ENCODE measurements around the gene SHB. TPM values are rescaled to one million over a fixed set of nuclear protein-coding genes. Genes with fewer than 3 reads are reported as not detected.
A peak's percentile ranks its signal among the peaks of the same experiment; 100 is the strongest.
"Not testable (repeated sequence)": the region's sequence is repeated elsewhere in the genome, so short reads cannot be mapped to it uniquely, and the experiment has no call there.

SHB gene
- total and polyA plus RNA-seq, 2 donors (not counting 1 experiment from before 2014, with no cell fraction given), result 9.9 to 13.9 TPM

DNA sequence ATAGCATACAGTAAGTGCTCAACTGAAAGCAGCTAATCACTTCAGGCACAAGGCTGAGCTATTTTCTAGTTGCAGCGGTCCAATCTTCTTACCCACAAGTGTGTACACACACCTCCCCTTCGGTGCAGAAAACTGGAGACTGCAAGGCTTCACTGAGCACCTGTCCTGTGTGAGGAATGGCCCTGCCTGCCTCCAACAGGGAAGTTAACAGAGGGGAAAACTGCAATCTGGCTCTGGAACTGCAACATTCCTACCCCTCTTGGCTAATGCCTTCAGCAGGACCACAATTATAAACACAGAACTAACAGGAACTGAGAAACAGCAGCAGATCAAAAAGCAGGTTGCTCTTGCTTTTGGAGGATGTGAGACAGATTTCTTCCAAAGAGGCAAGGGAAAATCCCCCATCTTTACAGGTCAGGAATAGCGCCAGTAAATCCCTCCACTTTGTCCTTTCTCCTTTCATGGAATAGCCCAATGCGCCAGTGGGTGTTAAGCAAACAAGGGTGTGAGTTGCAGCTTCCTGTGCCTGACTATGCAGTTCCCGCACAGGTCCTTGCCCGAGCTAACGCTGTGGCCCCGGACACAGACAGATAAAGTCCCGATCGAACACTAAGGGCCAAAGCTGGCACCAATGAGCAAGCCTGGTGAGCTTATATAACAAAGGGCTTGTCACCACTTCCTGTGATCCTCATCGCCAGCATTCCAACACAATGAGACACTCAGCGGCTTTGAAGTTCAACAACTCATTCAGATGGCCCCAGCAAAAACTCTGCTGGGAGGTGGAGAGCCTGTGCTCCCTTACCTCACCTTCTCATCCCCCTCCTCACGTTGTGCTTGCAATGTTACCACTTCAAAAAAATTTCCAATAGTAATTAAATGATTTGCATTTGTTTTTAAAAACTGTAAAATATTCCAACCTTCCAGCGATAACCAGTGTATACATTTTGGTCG, 21.5 kb downstream of the SHB start:
- peak; percentile 78 to 98 for DNase-seq (ENCODE audit: low read depth in 2 of 2)

DNA sequence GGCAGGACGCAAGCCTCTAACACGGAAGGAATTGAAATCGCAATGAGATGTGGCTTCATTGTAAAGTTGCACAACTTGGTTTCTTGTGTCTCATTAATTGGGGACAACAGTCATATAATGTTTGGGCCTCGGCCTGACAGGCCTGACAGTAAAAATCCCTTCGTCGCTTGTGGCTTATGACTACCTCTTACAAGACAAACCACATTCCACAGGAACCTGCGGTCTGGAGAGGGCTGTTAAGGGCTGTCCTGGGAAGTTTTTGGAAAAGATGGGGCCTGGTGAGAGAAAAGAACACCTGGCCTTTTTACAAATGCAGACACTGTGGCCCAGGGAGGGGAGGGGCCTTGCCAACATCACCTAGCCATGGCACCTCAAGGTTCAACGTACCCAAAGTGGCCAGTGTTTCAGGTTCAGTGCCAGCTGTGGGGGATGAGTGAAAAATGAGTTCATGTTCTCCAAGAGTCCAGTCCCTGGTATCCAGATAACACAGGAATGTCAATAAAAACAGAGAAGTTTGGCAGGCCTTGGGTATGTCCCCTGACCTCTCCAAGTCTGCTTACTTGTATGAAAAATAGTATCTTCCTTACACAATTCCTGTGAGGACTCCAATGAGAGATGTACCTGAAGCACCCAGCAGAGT, 22.2 kb downstream of the SHB start:
- peaks cover 21% of the 10 kb centered on the region for H3K4me1 ChIP-seq (ENCODE audit: control insufficient read depth, extremely low read depth, insufficient read depth, low read length)
- no peak overlapping the region for H3K4me3 ChIP-seq (replicated peaks in 1 of 4; ENCODE audit: control extremely low read depth in 1 of 4, insufficient read depth in 1 of 4, low read depth in 3 of 4, low read length in 4 of 4)
- peak in 1 of 2 donors; percentile 89 for DNase-seq (ENCODE audit: low read depth in 2 of 2)
- H4K20me1 ChIP-seq (ENCODE audit: control insufficient read depth, extremely low read depth, insufficient read depth, low read length), result no peaks in the 10 kb centered on the region
- no peak overlapping the region for H3K9ac ChIP-seq (ENCODE audit: insufficient read depth, low read length)
- no peak overlapping the region for H2AFZ ChIP-seq (ENCODE audit: low read length)
- H3K79me2 ChIP-seq (ENCODE audit: control insufficient read depth, insufficient read depth, low read length), result peaks cover 71% of the 10 kb centered on the region
- TF ChIP-seq, protein P1, sequence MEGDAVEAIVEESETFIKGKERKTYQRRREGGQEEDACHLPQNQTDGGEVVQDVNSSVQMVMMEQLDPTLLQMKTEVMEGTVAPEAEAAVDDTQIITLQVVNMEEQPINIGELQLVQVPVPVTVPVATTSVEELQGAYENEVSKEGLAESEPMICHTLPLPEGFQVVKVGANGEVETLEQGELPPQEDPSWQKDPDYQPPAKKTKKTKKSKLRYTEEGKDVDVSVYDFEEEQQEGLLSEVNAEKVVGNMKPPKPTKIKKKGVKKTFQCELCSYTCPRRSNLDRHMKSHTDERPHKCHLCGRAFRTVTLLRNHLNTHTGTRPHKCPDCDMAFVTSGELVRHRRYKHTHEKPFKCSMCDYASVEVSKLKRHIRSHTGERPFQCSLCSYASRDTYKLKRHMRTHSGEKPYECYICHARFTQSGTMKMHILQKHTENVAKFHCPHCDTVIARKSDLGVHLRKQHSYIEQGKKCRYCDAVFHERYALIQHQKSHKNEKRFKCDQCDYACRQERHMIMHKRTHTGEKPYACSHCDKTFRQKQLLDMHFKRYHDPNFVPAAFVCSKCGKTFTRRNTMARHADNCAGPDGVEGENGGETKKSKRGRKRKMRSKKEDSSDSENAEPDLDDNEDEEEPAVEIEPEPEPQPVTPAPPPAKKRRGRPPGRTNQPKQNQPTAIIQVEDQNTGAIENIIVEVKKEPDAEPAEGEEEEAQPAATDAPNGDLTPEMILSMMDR (conservative IDR thresholded peaks at IDR 0.05 in 1 of 2, IDR thresholded peaks at IDR 0.05 in 1 of 2; ENCODE audit: low read depth in 1 of 2, low read length in 2 of 2), result no peak
- no peak for TF ChIP-seq EZH2 (IDR thresholded peaks at IDR 0.05; ENCODE audit: low read length, missing control alignments)
- H3K36me3 ChIP-seq (ENCODE audit: control insufficient read depth, insufficient read depth, low read length), result no peaks in the 10 kb centered on the region
- H3K9me3 ChIP-seq (ENCODE audit: control insufficient read depth, insufficient read depth, low read depth, low read length), result no peaks in the 10 kb centered on the region
- peak overlapping the region; percentile 89 for H3K4me2 ChIP-seq (ENCODE audit: extremely low read depth, insufficient read depth, low read length)
- peak overlapping the region; percentile 75 for H3K27ac ChIP-seq (ENCODE audit: insufficient read depth, low read length)
- no peaks in the 10 kb centered on the region for H3K27me3 ChIP-seq (ENCODE audit: control insufficient read depth, insufficient read depth, low read length)

More for the DNA sequence above, 21.5 kb downstream of the SHB start:
- peak overlapping the region; percentile 75 for H3K27ac ChIP-seq (ENCODE audit: insufficient read depth, low read length)
- H3K79me2 ChIP-seq (ENCODE audit: control insufficient read depth, insufficient read depth, low read length), result peaks cover 76% of the 10 kb centered on the region
- peak overlapping the region; percentile 39 for H3K9ac ChIP-seq (ENCODE audit: insufficient read depth, low read length)
- H3K4me3 ChIP-seq (replicated peaks in 1 of 4; ENCODE audit: control extremely low read depth in 1 of 4, insufficient read depth in 1 of 4, low read depth in 3 of 4, low read length in 4 of 4), result peak overlapping the region in 2 of 4 experiments; percentile 8 to 26
- no peaks in the 10 kb centered on the region for H3K27me3 ChIP-seq (ENCODE audit: control insufficient read depth, insufficient read depth, low read length)
- H2AFZ ChIP-seq (ENCODE audit: low read length), result no peak overlapping the region
- no peaks in the 10 kb centered on the region for H4K20me1 ChIP-seq (ENCODE audit: control insufficient read depth, extremely low read depth, insufficient read depth, low read length)
- no peaks in the 10 kb centered on the region for H3K36me3 ChIP-seq (ENCODE audit: control insufficient read depth, insufficient read depth, low read length)
- no peaks in the 10 kb centered on the region for H3K9me3 ChIP-seq (ENCODE audit: control insufficient read depth, insufficient read depth, low read depth, low read length)
- peaks cover 22% of the 10 kb centered on the region for H3K4me1 ChIP-seq (ENCODE audit: control insufficient read depth, extremely low read depth, insufficient read depth, low read length)
- H3K4me2 ChIP-seq (ENCODE audit: extremely low read depth, insufficient read depth, low read length), result peak overlapping the region; percentile 89
- TF ChIP-seq, protein P1 (conservative IDR thresholded peaks at IDR 0.05 in 1 of 2, IDR thresholded peaks at IDR 0.05 in 1 of 2; ENCODE audit: low read depth in 1 of 2, low read length in 2 of 2), result no peak
- no peak for TF ChIP-seq EZH2 (IDR thresholded peaks at IDR 0.05; ENCODE audit: low read length, missing control alignments)

DNA sequence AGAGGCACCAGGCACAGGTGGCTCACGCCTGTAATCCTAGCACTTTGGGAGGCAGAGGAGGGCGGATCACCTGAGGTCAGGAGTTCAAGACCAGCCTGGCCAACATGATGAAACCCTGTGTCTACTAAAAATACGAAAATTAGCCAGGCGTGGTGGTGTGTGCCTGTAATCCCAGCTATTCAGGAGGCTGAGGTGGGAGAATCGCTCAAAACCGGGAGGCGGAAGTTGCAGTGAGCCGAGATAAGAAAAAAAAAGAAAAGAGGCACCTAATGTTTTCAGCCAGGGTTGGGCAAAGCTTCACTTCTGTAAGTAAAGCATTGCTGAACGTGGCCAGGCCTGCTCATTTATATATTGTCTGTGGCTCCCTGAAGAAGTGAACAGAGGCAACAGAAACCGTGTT, 23.1 kb downstream of the SHB start:
- not testable (repeated sequence) for H3K9me3 ChIP-seq (ENCODE audit: control insufficient read depth, insufficient read depth, low read depth, low read length); H3K4me3 ChIP-seq (replicated peaks in 1 of 4; ENCODE audit: control extremely low read depth in 1 of 4, insufficient read depth in 1 of 4, low read depth in 3 of 4, low read length in 4 of 4); H2AFZ ChIP-seq (ENCODE audit: low read length); DNase-seq (ENCODE audit: low read depth in 2 of 2); H3K9ac ChIP-seq (ENCODE audit: insufficient read depth, low read length); H3K27ac ChIP-seq (ENCODE audit: insufficient read depth, low read length); H4K20me1 ChIP-seq (ENCODE audit: control insufficient read depth, extremely low read depth, insufficient read depth, low read length); H3K27me3 ChIP-seq (ENCODE audit: control insufficient read depth, insufficient read depth, low read length); H3K36me3 ChIP-seq (ENCODE audit: control insufficient read depth, insufficient read depth, low read length); H3K4me2 ChIP-seq (ENCODE audit: extremely low read depth, insufficient read depth, low read length)
- Histone ChIP-seq H3K4me1 (ENCODE audit: control insufficient read depth, extremely low read depth, insufficient read depth, low read length) (peaks cover 20% of the 10 kb centered on the region), H3K79me2 (ENCODE audit: control insufficient read depth, insufficient read depth, low read length) (peaks cover 71% of the 10 kb centered on the region)
